Measurements from ENCODE around the gene P2RY6. TPM values are rescaled to one million over a fixed set of nuclear protein-coding genes. Genes with fewer than 3 reads are reported as not detected.

Gene P2RY6
- polyA plus RNA-seq, 2 of the 4 experiments (the other 2 are of a cell fraction), result 6.8 to 8.8 TPM

DNA sequence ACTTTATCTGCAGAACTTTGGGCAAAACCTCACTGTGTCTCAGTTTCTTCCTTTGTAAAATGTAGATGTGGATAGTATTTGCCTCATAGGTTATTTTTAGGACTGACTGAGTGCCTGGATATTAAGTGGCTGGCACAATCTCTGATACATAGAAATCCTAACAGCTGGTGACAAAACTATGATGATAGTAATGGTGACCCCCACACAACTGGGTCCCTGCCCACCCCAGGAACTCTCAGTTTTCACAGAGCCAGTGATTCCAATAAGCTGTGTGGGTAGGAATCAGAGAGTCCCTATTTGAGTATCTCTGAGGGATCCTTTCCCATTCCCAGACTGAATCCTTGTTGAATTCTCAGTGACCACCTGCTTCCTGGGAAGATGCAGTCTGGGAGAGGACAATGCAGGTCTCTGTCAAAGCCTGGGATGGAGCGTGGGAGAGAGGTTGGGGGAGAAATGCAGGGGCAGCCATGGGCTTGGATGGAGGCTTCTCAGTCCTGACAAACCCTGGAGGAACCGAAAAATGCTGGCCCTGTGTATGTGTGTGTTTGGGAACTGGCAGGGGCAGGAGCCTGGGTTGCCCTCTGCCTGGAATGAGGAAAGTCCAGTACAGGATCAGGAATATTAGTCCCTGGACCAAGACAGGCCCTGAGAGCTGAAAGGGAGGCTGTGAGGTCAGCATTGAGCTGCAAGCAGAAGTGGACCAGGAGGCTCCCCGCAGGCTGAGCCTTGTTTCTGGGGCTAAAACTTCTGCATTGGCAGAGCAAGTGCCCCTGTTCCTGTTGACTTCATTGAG, 6.1 kb upstream of the P2RY6 start:
- FAIRE-seq, result no peak
- H3K9me3 ChIP-seq, result no peaks in the 10 kb centered on the region
- CTCF ChIA-PET, result interaction anchor here (0.8 to 16.0 kb wide), 9 partner anchors 8 to 541 kb away, joined by 3 to 224 read pairs (median 3); no protein-coding TSS in a partner anchor
- peaks cover 20% of the 10 kb centered on the region for H3K4me1 ChIP-seq
- H3K4me3 ChIP-seq, result no peak overlapping the region
- no peak overlapping the region for H3K4me2 ChIP-seq
- POLR2A ChIA-PET, result no interaction called here
- H3K27ac ChIP-seq, result peak overlapping the region in 1 of 2 experiments; percentile 10; a peak in 1 of 6 replicates
- 82% methylated on average over 3 of the region's 3 CpGs for WGBS (ENCODE audit: missing lambda C conversion rate)
- no peak for ATAC-seq
- no peak for DNase-seq (ENCODE audit: low read depth in 1 of 2, low spot score in 1 of 2)
- no peak for TF ChIP-seq NFE2L2 (conservative IDR thresholded peaks at IDR 0.05; ENCODE audit: low read length)
- TF ChIP-seq PHF8 (IDR thresholded peaks at IDR 0.05; ENCODE audit: borderline replicate concordance, low read depth), result no peak
- TF ChIP-seq JUNB (IDR thresholded peaks at IDR 0.05), result no peak
- TF ChIP-seq HEYL (CRISPR knock-in tag; IDR thresholded peaks at IDR 0.05), result no peak
- no peak for TF ChIP-seq RCOR1 (IDR thresholded peaks at IDR 0.05; ENCODE audit: low read depth, low read length)
- no peak for TF ChIP-seq HDAC2 (IDR thresholded peaks at IDR 0.05)
- TF ChIP-seq, protein P1, sequence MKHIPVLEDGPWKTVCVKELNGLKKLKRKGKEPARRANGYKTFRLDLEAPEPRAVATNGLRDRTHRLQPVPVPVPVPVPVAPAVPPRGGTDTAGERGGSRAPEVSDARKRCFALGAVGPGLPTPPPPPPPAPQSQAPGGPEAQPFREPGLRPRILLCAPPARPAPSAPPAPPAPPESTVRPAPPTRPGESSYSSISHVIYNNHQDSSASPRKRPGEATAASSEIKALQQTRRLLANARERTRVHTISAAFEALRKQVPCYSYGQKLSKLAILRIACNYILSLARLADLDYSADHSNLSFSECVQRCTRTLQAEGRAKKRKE (CRISPR knock-in tag; IDR thresholded peaks at IDR 0.05; ENCODE audit: low read depth), result no peak
- TF ChIP-seq GATA3 (IDR thresholded peaks at IDR 0.05; ENCODE audit: borderline replicate concordance), result no peak
- no peak for TF ChIP-seq ZSCAN20 (CRISPR knock-in tag; IDR thresholded peaks at IDR 0.05)
- TF ChIP-seq CHD2 (IDR thresholded peaks at IDR 0.05; ENCODE audit: low read length, partially characterized antibody), result no peak
- no peak for TF ChIP-seq CEBPB (IDR thresholded peaks at IDR 0.05)
- no peak for TF ChIP-seq HOXB13 (CRISPR knock-in tag; IDR thresholded peaks at IDR 0.05; ENCODE audit: low read depth)
- no peak for TF ChIP-seq RAD21 (conservative IDR thresholded peaks at IDR 0.05 in 1 of 2, IDR thresholded peaks at IDR 0.05 in 1 of 2)
- TF ChIP-seq, protein P2, sequence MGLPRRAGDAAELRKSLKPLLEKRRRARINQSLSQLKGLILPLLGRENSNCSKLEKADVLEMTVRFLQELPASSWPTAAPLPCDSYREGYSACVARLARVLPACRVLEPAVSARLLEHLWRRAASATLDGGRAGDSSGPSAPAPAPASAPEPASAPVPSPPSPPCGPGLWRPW (IDR thresholded peaks at IDR 0.05), result no peak
- TF ChIP-seq RNF2 (IDR thresholded peaks at IDR 0.05; ENCODE audit: borderline replicate concordance, low read depth), result no peak
- no peak for TF ChIP-seq TP53 (CRISPR knock-in tag; IDR thresholded peaks at IDR 0.05)
- TF ChIP-seq, protein P3, sequence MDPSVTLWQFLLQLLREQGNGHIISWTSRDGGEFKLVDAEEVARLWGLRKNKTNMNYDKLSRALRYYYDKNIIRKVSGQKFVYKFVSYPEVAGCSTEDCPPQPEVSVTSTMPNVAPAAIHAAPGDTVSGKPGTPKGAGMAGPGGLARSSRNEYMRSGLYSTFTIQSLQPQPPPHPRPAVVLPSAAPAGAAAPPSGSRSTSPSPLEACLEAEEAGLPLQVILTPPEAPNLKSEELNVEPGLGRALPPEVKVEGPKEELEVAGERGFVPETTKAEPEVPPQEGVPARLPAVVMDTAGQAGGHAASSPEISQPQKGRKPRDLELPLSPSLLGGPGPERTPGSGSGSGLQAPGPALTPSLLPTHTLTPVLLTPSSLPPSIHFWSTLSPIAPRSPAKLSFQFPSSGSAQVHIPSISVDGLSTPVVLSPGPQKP (IDR thresholded peaks at IDR 0.05; ENCODE audit: low read depth, low read length), result no peak
- TF ChIP-seq CBX8 (IDR thresholded peaks at IDR 0.05), result no peak

DNA sequence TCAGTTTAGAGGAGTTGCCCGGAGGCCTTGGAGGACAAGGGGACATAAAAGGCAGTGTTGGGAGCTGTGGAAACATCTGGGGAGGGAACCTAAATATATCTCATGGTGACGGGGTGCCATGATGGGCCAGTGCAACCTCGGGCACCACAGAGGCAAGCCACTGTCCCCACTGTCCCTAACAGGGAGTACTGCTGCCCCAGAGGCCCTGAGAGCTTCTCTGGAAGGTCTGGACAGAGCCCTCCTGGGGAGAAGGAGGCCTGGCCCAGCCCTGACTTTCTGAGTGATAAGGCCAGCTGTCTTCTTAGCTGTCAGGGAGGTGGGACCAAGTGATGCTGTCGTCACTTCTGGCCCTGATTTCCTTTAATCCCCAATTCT, 5.5 kb upstream of the P2RY6 start:
- FAIRE-seq (no peak), ATAC-seq (no peak)
- TF ChIP-seq, protein P4, sequence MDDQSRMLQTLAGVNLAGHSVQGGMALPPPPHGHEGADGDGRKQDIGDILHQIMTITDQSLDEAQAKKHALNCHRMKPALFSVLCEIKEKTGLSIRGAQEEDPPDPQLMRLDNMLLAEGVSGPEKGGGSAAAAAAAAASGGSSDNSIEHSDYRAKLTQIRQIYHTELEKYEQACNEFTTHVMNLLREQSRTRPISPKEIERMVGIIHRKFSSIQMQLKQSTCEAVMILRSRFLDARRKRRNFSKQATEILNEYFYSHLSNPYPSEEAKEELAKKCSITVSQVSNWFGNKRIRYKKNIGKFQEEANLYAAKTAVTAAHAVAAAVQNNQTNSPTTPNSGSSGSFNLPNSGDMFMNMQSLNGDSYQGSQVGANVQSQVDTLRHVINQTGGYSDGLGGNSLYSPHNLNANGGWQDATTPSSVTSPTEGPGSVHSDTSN (IDR thresholded peaks at IDR 0.05), result no peak
- no peak for TF ChIP-seq GATA3 (IDR thresholded peaks at IDR 0.05; ENCODE audit: borderline replicate concordance)
- no peak for TF ChIP-seq ESRRA (IDR thresholded peaks at IDR 0.05; ENCODE audit: borderline replicate concordance, low read length)
- TF ChIP-seq, protein P3 (IDR thresholded peaks at IDR 0.05; ENCODE audit: low read depth, low read length), result no peak
- TF ChIP-seq POLR2A (IDR thresholded peaks at IDR 0.05; ENCODE audit: low read length), result no peak
- TF ChIP-seq RFX5 (IDR thresholded peaks at IDR 0.05), result no peak
- TF ChIP-seq, protein P1 (CRISPR knock-in tag; IDR thresholded peaks at IDR 0.05; ENCODE audit: low read depth), result no peak
- TF ChIP-seq PHF8 (IDR thresholded peaks at IDR 0.05; ENCODE audit: borderline replicate concordance, low read depth), result no peak
- TF ChIP-seq EHF (CRISPR knock-in tag; IDR thresholded peaks at IDR 0.05), result no peak
- TF ChIP-seq, protein P5, sequence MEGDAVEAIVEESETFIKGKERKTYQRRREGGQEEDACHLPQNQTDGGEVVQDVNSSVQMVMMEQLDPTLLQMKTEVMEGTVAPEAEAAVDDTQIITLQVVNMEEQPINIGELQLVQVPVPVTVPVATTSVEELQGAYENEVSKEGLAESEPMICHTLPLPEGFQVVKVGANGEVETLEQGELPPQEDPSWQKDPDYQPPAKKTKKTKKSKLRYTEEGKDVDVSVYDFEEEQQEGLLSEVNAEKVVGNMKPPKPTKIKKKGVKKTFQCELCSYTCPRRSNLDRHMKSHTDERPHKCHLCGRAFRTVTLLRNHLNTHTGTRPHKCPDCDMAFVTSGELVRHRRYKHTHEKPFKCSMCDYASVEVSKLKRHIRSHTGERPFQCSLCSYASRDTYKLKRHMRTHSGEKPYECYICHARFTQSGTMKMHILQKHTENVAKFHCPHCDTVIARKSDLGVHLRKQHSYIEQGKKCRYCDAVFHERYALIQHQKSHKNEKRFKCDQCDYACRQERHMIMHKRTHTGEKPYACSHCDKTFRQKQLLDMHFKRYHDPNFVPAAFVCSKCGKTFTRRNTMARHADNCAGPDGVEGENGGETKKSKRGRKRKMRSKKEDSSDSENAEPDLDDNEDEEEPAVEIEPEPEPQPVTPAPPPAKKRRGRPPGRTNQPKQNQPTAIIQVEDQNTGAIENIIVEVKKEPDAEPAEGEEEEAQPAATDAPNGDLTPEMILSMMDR (IDR thresholded peaks at IDR 0.05), result no peak
- no peak for TF ChIP-seq KDM1A (IDR thresholded peaks at IDR 0.05; ENCODE audit: low read depth)
- TF ChIP-seq SREBF2 (IDR thresholded peaks at IDR 0.05), result no peak
- no peak for TF ChIP-seq NFE2L2 (conservative IDR thresholded peaks at IDR 0.05; ENCODE audit: low read length)
- TF ChIP-seq EHMT2 (IDR thresholded peaks at IDR 0.05; ENCODE audit: low read depth), result no peak

More for the DNA sequence above, 5.5 kb upstream of the P2RY6 start:
- DNase-seq (ENCODE audit: low read depth in 1 of 2, low spot score in 1 of 2), result no peak
- peaks cover 26% of the 10 kb centered on the region for H3K4me1 ChIP-seq
- no peaks in the 10 kb centered on the region for H3K9me3 ChIP-seq
- CTCF ChIA-PET, result interaction anchor here (0.8 to 16.0 kb wide), 6 partner anchors 8 to 435 kb away, joined by 3 to 224 read pairs (median 4); no protein-coding TSS in a partner anchor
- H3K4me2 ChIP-seq, result no peak overlapping the region
- 0 out of 6 replicates have a peak overlapping the region, but pooled peaks of 1 of the 2 experiments have one; percentile 10 for H3K27ac ChIP-seq
- POLR2A ChIA-PET, result no interaction called here
- WGBS (ENCODE audit: missing lambda C conversion rate), result 82% methylated on average over 4 of the region's 4 CpGs
- no peak overlapping the region for H3K4me3 ChIP-seq
